Measurements from ENCODE around the gene SHE. TPM values are rescaled to one million over a fixed set of nuclear protein-coding genes. Genes with fewer than 3 reads are reported as not detected.

The SHE gene
- total RNA-seq, 5 donors from 2014 or later (not counting 1 experiment from before 2014, with no cell fraction given): 0.06 to 0.07 (median 0.06) TPM; not detected in 2

GRCh38 chr1:154435599-154436200 lies 66.5 kb downstream of the SHE start:
- POLR2A ChIA-PET: no interaction called here

GRCh38 chr1:154434346-154435085 lies 67.7 kb downstream of the SHE start:
- H3K9me3 ChIP-seq: no peaks in the 10 kb centered on the region
- Mint-ChIP-seq H3K27me3 (no peaks in the 10 kb centered on the region), H3K9me3 (no peaks in the 10 kb centered on the region), H3K4me3 (no peak overlapping the region), H3K36me3 (peaks cover 27% of the 10 kb centered on the region), H3K4me1 (peaks cover 39 to 55% (median 53%) of the 10 kb centered on the region in 3 donors), H3K27ac (peak overlapping the region; percentile 24 to 44)
- no peak overlapping the region for H3K27ac ChIP-seq (ENCODE audit: low read length)
- POLR2A ChIA-PET: interaction anchor here in 1 of 2 donors (0.7 kb wide), 1 partner anchor 9 kb away, joined by 4 read pairs; no protein-coding TSS in a partner anchor
- WGBS (ENCODE audit: insufficient coverage): 89% methylated on average over 11 of the region's 18 CpGs
- peaks cover 6 to 61% of the 10 kb centered on the region in 2 donors for H3K36me3 ChIP-seq (ENCODE audit: control insufficient read depth in 2 of 2, extremely low read depth in 1 of 2, insufficient read depth in 1 of 2, low read length in 1 of 2)
- ATAC-seq (replicated peaks in 1 of 4) (no peak), DNase-seq (no peak)
- H3K27me3 ChIP-seq (replicated peaks in 1 of 2; ENCODE audit: control insufficient read depth in 2 of 2, extremely low read depth in 1 of 2, insufficient read depth in 2 of 2, low read length in 1 of 2): peaks cover 0 to 5% of the 10 kb centered on the region in 2 experiments
- H3K4me1 ChIP-seq (ENCODE audit: control insufficient read depth in 1 of 2, extremely low read depth in 1 of 2, insufficient read depth in 2 of 2, low read length in 2 of 2): peaks cover 5 to 51% of the 10 kb centered on the region in 2 experiments
- H3K4me3 ChIP-seq (ENCODE audit: control insufficient read depth in 1 of 2, extremely low read depth in 1 of 2, low read length in 1 of 2): no peak overlapping the region
- CTCF ChIA-PET: interaction anchor here (0.5 to 0.6 kb wide), 3 partner anchors 23 to 245 kb away, joined by 3 to 6 read pairs (median 5); no protein-coding TSS in a partner anchor

More at GRCh38 chr1:154435599-154436200, 66.5 kb downstream of the SHE start:
- peaks cover 46 to 59% (median 56%) of the 10 kb centered on the region in 3 donors for H3K4me1 Mint-ChIP-seq
- no peaks in the 10 kb centered on the region for H3K9me3 ChIP-seq
- no peak overlapping the region for H3K4me3 ChIP-seq (ENCODE audit: control insufficient read depth in 1 of 2, extremely low read depth in 1 of 2, low read length in 1 of 2)
- peaks cover 0 to 5% of the 10 kb centered on the region in 2 experiments for H3K27me3 ChIP-seq (replicated peaks in 1 of 2; ENCODE audit: control insufficient read depth in 2 of 2, extremely low read depth in 1 of 2, insufficient read depth in 2 of 2, low read length in 1 of 2)
- WGBS (ENCODE audit: insufficient coverage): 94% methylated on average over 14 of the region's 15 CpGs
- H3K27ac ChIP-seq (ENCODE audit: low read length): no peak overlapping the region
- H3K36me3 Mint-ChIP-seq: peaks cover 20% of the 10 kb centered on the region
- CTCF ChIA-PET: interaction anchor here (0.6 kb wide), 2 partner anchors 13 to 45 kb away, joined by 3 read pairs; no protein-coding TSS in a partner anchor
- no peak for ATAC-seq (replicated peaks in 1 of 4)
- DNase-seq: no peak
- no peaks in the 10 kb centered on the region for H3K9me3 Mint-ChIP-seq
- no peaks in the 10 kb centered on the region for H3K27me3 Mint-ChIP-seq
- H3K36me3 ChIP-seq (ENCODE audit: control insufficient read depth in 2 of 2, extremely low read depth in 1 of 2, insufficient read depth in 1 of 2, low read length in 1 of 2): peaks cover 4 to 49% of the 10 kb centered on the region in 2 donors
- peak overlapping the region in 1 of 2 donors; percentile 16 for H3K27ac Mint-ChIP-seq
- H3K4me1 ChIP-seq (ENCODE audit: control insufficient read depth in 1 of 2, extremely low read depth in 1 of 2, insufficient read depth in 2 of 2, low read length in 2 of 2): peaks cover 12 to 47% of the 10 kb centered on the region in 2 experiments
- H3K4me3 Mint-ChIP-seq: no peak overlapping the region

DNA sequence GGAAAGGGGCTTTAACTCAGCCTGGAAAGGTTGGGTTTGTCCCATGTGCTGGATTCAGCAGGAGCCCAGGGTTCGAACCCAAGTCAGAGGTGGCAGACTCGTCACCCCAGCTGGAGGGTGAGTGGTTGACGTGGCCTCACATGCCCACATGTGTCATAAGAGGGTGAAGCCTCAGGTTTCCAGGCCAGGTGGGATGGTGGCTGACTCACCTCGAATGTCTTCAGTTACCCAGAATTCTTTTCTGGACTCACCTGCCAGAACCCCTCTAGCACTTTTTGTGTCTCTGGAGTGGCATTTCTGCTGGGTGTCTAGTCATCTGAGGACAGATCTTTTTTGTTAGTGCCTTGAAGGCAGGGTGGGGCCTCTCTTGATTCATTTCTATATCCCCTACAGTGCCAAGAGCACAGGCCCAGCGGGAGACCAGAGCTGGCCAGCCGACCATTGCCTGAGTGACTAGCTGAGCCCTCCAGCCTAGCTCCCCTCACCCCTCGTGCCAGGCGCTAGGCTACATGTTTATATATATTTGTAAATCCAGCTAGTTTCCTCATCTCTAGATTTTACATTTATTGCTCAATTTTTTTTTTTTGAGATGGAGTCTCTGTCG lies 68.9 kb downstream of the SHE start:
- peaks cover 0 to 5% of the 10 kb centered on the region in 2 experiments for H3K27me3 ChIP-seq (replicated peaks in 1 of 2; ENCODE audit: control insufficient read depth in 2 of 2, extremely low read depth in 1 of 2, insufficient read depth in 2 of 2, low read length in 1 of 2)
- 79% methylated on average over 4 of the region's 9 CpGs for WGBS (ENCODE audit: insufficient coverage)
- H3K27ac Mint-ChIP-seq: peak overlapping the region; percentile 70 to 83
- POLR2A ChIA-PET: no interaction called here
- H3K9me3 ChIP-seq: no peaks in the 10 kb centered on the region
- H3K4me3 Mint-ChIP-seq: no peak overlapping the region
- peaks cover 32 to 54% (median 50%) of the 10 kb centered on the region in 3 donors for H3K4me1 Mint-ChIP-seq
- ATAC-seq (replicated peaks in 1 of 4): peak in 3 of 4 experiments; percentile 17 to 48 (median 45)
- CTCF ChIA-PET: interaction anchor here in 1 of 2 donors (0.5 kb wide), 1 partner anchor 358 kb away, joined by 5 read pairs; no protein-coding TSS in a partner anchor
- H3K27me3 Mint-ChIP-seq: no peaks in the 10 kb centered on the region
- H3K27ac ChIP-seq (ENCODE audit: low read length): peak overlapping the region; percentile 16
- peaks cover 6 to 72% of the 10 kb centered on the region in 2 donors for H3K36me3 ChIP-seq (ENCODE audit: control insufficient read depth in 2 of 2, extremely low read depth in 1 of 2, insufficient read depth in 1 of 2, low read length in 1 of 2)
- peak in 1 of 35 experiments; percentile 20 for DNase-seq
- H3K9me3 Mint-ChIP-seq: no peaks in the 10 kb centered on the region
- peaks cover 30% of the 10 kb centered on the region for H3K36me3 Mint-ChIP-seq
- peaks cover 0 to 55% of the 10 kb centered on the region in 2 experiments for H3K4me1 ChIP-seq (ENCODE audit: control insufficient read depth in 1 of 2, extremely low read depth in 1 of 2, insufficient read depth in 2 of 2, low read length in 2 of 2)
- H3K4me3 ChIP-seq (ENCODE audit: control insufficient read depth in 1 of 2, extremely low read depth in 1 of 2, low read length in 1 of 2): no peak overlapping the region

GRCh38 chr1:154431586-154432373 lies 70.4 kb downstream of the SHE start:
- peak in 2 of 35 experiments; percentile 33 to 55 for DNase-seq
- no peaks in the 10 kb centered on the region for H3K9me3 ChIP-seq
- H3K4me3 ChIP-seq (ENCODE audit: control insufficient read depth in 1 of 2, extremely low read depth in 1 of 2, low read length in 1 of 2): no peak overlapping the region
- 34% methylated on average over 6 of the region's 10 CpGs for WGBS (ENCODE audit: insufficient coverage)
- no peaks in the 10 kb centered on the region for H3K9me3 Mint-ChIP-seq
- ChIA-PET CTCF (interaction anchor here (0.6 to 0.7 kb wide), 2 partner anchors 55 to 411 kb away, joined by 4 to 6 read pairs; no protein-coding TSS in a partner anchor), POLR2A (interaction anchor here in 1 of 2 donors (0.6 to 0.7 kb wide), 2 partner anchors 141 to 1290 kb away, joined by 3 to 12 read pairs; no protein-coding TSS in a partner anchor)
- no peaks in the 10 kb centered on the region for H3K27me3 Mint-ChIP-seq
- H3K27me3 ChIP-seq (replicated peaks in 1 of 2; ENCODE audit: control insufficient read depth in 2 of 2, extremely low read depth in 1 of 2, insufficient read depth in 2 of 2, low read length in 1 of 2): peaks cover 0 to 5% of the 10 kb centered on the region in 2 experiments
- peaks cover 0 to 67% of the 10 kb centered on the region in 2 experiments for H3K4me1 ChIP-seq (ENCODE audit: control insufficient read depth in 1 of 2, extremely low read depth in 1 of 2, insufficient read depth in 2 of 2, low read length in 2 of 2)
- H3K36me3 Mint-ChIP-seq: peaks cover 25% of the 10 kb centered on the region
- peaks cover 38 to 63% (median 59%) of the 10 kb centered on the region in 3 donors for H3K4me1 Mint-ChIP-seq
- ATAC-seq (replicated peaks in 1 of 4): peak in 3 of 4 experiments; percentile 28 to 64 (median 46)
- H3K27ac ChIP-seq (ENCODE audit: low read length): peak overlapping the region; percentile 22
- H3K4me3 Mint-ChIP-seq: peak overlapping the region in 1 of 3 donors; percentile 13
- H3K36me3 ChIP-seq (ENCODE audit: control insufficient read depth in 2 of 2, extremely low read depth in 1 of 2, insufficient read depth in 1 of 2, low read length in 1 of 2): peaks cover 6 to 78% of the 10 kb centered on the region in 2 donors
- H3K27ac Mint-ChIP-seq: peak overlapping the region; percentile 70 to 83

DNA sequence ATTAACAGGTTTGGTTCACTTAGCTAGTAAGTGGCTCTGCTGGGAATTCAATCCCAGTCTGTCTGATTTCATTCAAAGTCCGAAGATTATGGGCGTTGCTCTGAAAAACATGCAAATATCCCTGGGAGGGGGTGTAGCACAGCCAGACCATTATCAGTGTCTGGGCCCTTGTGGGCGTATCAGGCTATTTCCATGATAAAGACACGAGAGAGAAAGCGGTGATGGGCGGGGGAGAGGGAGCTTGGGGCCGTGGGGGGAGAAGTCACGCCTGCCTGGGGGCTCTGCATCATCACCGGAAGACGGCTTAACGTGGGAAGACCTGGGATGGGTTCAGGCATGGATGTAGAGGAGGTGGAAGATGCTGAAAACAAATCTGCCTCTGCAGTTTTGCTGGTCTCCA lies 71.3 kb downstream of the SHE start:
- Histone ChIP-seq H3K27ac (ENCODE audit: low read length) (peak overlapping the region; percentile 22), H3K27me3 (replicated peaks in 1 of 2; ENCODE audit: control insufficient read depth in 2 of 2, extremely low read depth in 1 of 2, insufficient read depth in 2 of 2, low read length in 1 of 2) (peaks cover 0 to 5% of the 10 kb centered on the region in 2 experiments), H3K9me3 (no peaks in the 10 kb centered on the region), H3K36me3 (ENCODE audit: control insufficient read depth in 2 of 2, extremely low read depth in 1 of 2, insufficient read depth in 1 of 2, low read length in 1 of 2) (peaks cover 6 to 71% of the 10 kb centered on the region in 2 donors), H3K4me1 (ENCODE audit: control insufficient read depth in 1 of 2, extremely low read depth in 1 of 2, insufficient read depth in 2 of 2, low read length in 2 of 2) (peaks cover 0 to 74% of the 10 kb centered on the region in 2 experiments), H3K4me3 (ENCODE audit: control insufficient read depth in 1 of 2, extremely low read depth in 1 of 2, low read length in 1 of 2) (no peak overlapping the region)
- H3K9me3 Mint-ChIP-seq: no peaks in the 10 kb centered on the region
- H3K27me3 Mint-ChIP-seq: no peaks in the 10 kb centered on the region
- ChIA-PET CTCF (interaction anchor here in 1 of 2 donors (1.2 kb wide), 1 partner anchor 11 kb away, joined by 5 read pairs; no protein-coding TSS in a partner anchor), POLR2A (no interaction called here)
- peak overlapping the region; percentile 70 to 87 for H3K27ac Mint-ChIP-seq
- H3K4me1 Mint-ChIP-seq: peaks cover 43 to 67% (median 60%) of the 10 kb centered on the region in 3 donors
- 73% methylated on average over 11 of the region's 11 CpGs for WGBS (ENCODE audit: insufficient coverage)
- ATAC-seq (replicated peaks in 1 of 4) (no peak), DNase-seq (no peak)
- peaks cover 22% of the 10 kb centered on the region for H3K36me3 Mint-ChIP-seq
- H3K4me3 Mint-ChIP-seq: no peak overlapping the region
